Measurements from ENCODE around the gene RAB20. TPM values are rescaled to one million over a fixed set of nuclear protein-coding genes. Genes with fewer than 3 reads are reported as not detected.

RAB20 gene
- total and polyA plus RNA-seq, 2 of the 8 experiments (the other 6 are each of a cell fraction or from before 2014, with no cell fraction given) = 14.8 to 27.9 TPM

DNA sequence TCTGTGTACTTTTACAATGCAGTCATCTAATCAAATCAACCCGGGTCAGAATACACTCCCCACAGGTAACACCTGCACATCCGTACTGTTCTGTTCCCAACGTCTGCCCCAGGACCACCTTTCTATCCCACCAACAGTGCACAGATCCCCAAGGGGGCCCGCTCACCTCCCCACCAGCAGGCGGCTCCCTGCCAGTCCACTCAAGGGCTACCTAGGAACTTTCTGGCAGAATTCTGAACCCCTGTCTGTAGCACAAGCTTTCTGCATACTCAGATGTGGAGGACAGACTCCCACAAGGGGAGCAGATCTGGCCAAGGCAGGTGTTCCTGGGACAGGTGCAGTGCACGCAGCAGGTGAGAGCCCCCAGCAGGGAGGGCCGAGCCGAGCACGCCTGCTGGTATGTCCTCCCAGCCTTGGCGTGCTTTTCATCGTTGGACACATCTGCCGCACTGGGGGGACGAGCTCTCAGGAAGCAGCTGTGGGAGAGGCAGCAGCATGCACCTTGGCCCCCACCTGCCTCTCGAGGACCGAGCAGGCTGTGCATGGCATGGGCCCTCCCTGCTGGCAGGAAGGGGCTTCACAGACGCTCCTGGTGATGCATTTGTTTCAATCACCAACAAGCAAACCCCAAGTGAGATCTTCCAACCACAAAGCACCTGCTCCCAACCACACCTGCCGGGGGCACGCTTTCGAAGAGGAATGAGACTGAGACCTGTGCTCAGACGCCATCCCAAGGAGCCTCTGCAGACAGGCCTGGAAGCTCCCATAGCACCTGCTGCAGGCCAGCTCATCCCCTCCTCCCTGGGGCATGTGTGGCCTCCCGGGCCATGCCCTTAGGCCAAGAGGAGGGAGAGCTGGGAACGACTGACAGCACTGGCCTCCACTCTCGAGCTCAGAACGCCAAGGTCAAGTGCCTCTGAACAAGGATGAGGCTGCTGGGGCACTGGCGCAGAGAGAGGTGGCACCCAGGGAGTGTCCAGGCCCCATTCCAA is 35.9 kb downstream of the RAB20 start (continued):
- TF ChIP-seq RAD21 (IDR thresholded peaks at IDR 0.05 in 1 of 2, conservative IDR thresholded peaks at IDR 0.05 in 1 of 2; ENCODE audit: low read depth in 2 of 2, low read length in 2 of 2) (peak in 1 of 2 experiments; percentile 16; a peak in 1 of 4 replicates), E2F6 (IDR thresholded peaks at IDR 0.05) (no peak)
